HL-60 (cell line): ENCODE measurements around the gene MNAT1.

Source experiments
- DNase-seq, 2 experiments: peaks; one replicate each; pipeline ENCODE4 v3.0.0-alpha.2; 2010 to 2020; ENCODE audit warnings: low read depth in 1 of 2, low spot score in 1 of 2
- H3K27ac ChIP-seq: fragments of 250-450 bp; sonication (Bioruptor Pico); replicated peaks from 2 replicates; pipeline ENCODE4 v1.5.1; 2020; ENCODE audit warnings: mild to moderate bottlenecking, moderate library complexity
- H3K27me3 ChIP-seq: fragments of 250-450 bp; sonication (Bioruptor Pico); 2 replicates; pipeline ENCODE4 v1.5.1; 2021; ENCODE audit warnings: mild to moderate bottlenecking, moderate library complexity; ENCODE audit not compliant: insufficient read depth, poor library complexity, severe bottlenecking
- H3K4me3 ChIP-seq: replicated peaks from 2 replicates; pipeline ENCODE4 v1.5.1; 2011; ENCODE audit warnings: mild to moderate bottlenecking, control low read depth, low read length; ENCODE audit not compliant: insufficient read depth
- GABPA ChIP-seq: IDR thresholded peaks from 2 replicates; pipeline ENCODE4 v1.6.1; 2012; ENCODE audit warnings: low read depth
- POLR2AphosphoS5 ChIP-seq: IDR thresholded peaks from 2 replicates; pipeline ENCODE4 v1.6.1; 2012; ENCODE audit warnings: low read depth
- REST ChIP-seq: IDR thresholded peaks from 2 replicates; pipeline ENCODE4 v1.6.1; 2012; ENCODE audit warnings: low read depth; ENCODE audit not compliant: insufficient replicate concordance
- SPI1 ChIP-seq: IDR thresholded peaks from 2 replicates; pipeline ENCODE4 v1.6.1; 2012; ENCODE audit warnings: low read depth, mild to moderate bottlenecking, borderline replicate concordance
- TF ChIP-seq, protein P1 (sequence below): IDR thresholded peaks from one replicate; pipeline ENCODE4 v1.5.1; 2011; ENCODE audit warnings: low read length, control low read depth, inconsistent platforms; ENCODE audit not compliant: insufficient read depth

MNAT1 gene

GRCh38 chr14:60815371-60815770 is 80.8 kb downstream of the MNAT1 start:
- TF ChIP-seq SPI1 (peak; percentile 66), POLR2AphosphoS5 (no peak)
- H3K4me3 ChIP-seq = no peak overlapping the region
- DNase-seq = no peak
- no peaks in the 10 kb centered on the region for H3K27me3 ChIP-seq
- H3K27ac ChIP-seq = no peak overlapping the region

GRCh38 chr14:60817113-60817512 is 82.6 kb downstream of the MNAT1 start:
- Histone ChIP-seq H3K27ac (no peak overlapping the region), H3K27me3 (no peaks in the 10 kb centered on the region), H3K4me3 (no peak overlapping the region)
- DNase-seq = no peak
- TF ChIP-seq, protein P1, sequence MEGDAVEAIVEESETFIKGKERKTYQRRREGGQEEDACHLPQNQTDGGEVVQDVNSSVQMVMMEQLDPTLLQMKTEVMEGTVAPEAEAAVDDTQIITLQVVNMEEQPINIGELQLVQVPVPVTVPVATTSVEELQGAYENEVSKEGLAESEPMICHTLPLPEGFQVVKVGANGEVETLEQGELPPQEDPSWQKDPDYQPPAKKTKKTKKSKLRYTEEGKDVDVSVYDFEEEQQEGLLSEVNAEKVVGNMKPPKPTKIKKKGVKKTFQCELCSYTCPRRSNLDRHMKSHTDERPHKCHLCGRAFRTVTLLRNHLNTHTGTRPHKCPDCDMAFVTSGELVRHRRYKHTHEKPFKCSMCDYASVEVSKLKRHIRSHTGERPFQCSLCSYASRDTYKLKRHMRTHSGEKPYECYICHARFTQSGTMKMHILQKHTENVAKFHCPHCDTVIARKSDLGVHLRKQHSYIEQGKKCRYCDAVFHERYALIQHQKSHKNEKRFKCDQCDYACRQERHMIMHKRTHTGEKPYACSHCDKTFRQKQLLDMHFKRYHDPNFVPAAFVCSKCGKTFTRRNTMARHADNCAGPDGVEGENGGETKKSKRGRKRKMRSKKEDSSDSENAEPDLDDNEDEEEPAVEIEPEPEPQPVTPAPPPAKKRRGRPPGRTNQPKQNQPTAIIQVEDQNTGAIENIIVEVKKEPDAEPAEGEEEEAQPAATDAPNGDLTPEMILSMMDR = no peak

DNA sequence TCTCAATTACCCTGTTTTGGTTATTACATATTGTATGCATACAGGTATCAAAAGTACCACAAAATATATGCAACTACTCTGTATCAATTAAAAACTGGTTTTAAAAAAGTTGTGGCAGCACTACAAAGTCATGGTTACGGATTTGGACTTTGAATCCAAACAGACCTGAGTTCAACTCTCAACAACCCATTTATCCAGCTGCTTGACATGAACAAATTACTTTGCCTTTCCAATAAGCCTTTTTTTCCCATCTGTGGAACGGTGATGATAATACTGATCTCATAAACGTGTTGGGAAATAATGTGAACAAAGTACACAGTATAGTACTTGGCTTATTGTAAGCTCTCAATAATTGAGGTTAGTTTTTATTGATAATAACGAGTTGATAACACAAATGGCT is 85.0 kb downstream of the MNAT1 start:
- no peak for TF ChIP-seq REST
- no peak for TF ChIP-seq POLR2AphosphoS5
- TF ChIP-seq GABPA = no peak
- no peak for TF ChIP-seq SPI1
- TF ChIP-seq, protein P1 = no peak
- Histone ChIP-seq H3K27ac (no peak overlapping the region), H3K27me3 (no peaks in the 10 kb centered on the region), H3K4me3 (no peak overlapping the region)
- no peak for DNase-seq

GRCh38 chr14:60838601-60839000 is 104.0 kb downstream of the MNAT1 start:
- DNase-seq = no peak
- TF ChIP-seq SPI1 (no peak), POLR2AphosphoS5 (no peak), REST (no peak), GABPA (no peak)
- TF ChIP-seq, protein P1 = no peak
- H3K27ac ChIP-seq = no peak overlapping the region
- H3K4me3 ChIP-seq = no peak overlapping the region
- no peaks in the 10 kb centered on the region for H3K27me3 ChIP-seq
